ENCODE results near the gene SLX1A. TPM values are rescaled to one million over a fixed set of nuclear protein-coding genes. Genes with fewer than 3 reads are reported as not detected.
"Not testable (repeated sequence)": the region's sequence is repeated elsewhere in the genome, so short reads cannot be mapped to it uniquely, and the experiment has no call there.

The SLX1A gene
- total RNA-seq (2014; rRNA removed; shearing (Covaris generic)): 9.8 and 57.9 TPM in 2 replicates

DNA sequence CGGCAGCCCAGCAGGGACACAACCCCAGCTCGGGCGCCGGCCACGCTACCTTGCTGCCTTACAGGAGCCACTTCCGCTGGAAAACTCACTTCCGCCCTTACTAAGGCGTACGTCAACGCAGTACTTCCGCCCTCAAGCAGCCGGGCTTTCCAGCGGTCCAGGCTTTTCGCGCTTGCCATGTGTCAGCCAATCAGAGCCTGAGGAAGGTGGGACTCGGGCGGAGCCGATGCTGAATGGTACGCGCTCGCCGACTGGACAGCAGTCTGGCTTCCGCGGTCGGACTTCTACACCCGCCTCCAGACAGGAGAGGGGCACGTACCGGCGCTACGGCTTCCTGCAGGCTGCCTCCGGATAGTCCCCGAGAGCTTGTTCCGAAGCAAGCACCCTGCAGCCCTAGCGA lies at the start of gene SLX1A, which contains the start of gene BOLA2B:
Gene SLX1A (plus strand): TSS at position 261 of the 400 bp plus-strand sequence. CDS start 210 bp downstream, outside the sequence.
Gene BOLA2B (minus strand): TSS at position 52 of the 400 bp plus-strand sequence. CDS start 71 bp downstream, outside the sequence.
- DNase-seq (ENCODE audit: low spot score): not testable (repeated sequence)

DNA sequence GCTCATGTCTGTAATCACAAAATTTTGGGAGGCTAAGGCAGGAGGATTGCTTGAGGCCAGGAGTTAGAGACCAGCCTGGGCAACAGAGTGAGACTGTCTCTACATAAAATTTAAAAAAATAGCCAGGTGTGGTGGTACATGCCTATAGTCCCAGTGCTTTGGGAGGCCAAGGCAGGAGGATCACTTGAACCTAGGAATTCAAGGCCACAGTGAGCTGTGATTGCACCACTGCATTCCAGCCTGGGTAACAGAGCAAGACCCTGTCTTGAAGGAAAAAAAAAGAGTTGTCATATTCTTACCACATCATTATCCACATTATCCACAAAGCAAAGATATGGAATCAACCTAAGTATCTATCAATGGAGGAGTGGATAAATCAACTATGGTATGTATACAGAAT lies 49.7 kb upstream of the SLX1A start:
- no peak for DNase-seq (ENCODE audit: low spot score)

DNA sequence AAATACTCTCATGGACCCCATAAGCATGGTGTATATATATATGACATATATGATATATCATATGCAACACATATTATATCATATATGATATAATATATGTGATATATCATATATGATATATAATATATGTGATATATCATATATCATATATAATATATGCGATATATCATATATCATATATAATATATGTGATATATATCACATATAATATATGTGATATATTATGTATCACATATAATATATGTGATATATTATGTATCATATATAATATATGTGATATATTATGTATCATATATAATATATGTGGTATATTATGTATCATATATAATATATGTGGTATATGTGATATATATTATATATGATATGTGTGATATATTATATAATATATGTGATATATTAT lies 48.8 kb upstream of the SLX1A start:
- no peak for DNase-seq (ENCODE audit: low spot score)

DNA sequence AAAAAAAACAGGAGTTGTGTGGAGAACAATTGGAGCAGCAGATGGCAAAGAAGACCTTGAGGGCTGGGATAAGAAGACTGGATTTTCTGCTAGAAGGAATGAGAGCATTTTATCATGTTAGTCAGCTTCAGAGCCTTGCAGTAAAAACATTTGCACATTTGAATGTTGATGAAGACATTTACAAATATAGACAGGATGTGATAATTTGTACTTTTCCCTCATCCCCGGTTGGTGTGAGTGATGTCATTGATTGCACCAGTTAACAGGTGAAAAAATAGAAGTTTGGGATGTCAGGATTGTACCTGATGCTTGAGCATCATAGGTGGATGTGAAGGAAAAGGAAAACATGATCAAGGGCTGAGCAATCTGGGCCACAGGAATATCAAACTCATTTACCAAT lies 48.0 kb upstream of the SLX1A start:
- no peak for DNase-seq (ENCODE audit: low spot score)

DNA sequence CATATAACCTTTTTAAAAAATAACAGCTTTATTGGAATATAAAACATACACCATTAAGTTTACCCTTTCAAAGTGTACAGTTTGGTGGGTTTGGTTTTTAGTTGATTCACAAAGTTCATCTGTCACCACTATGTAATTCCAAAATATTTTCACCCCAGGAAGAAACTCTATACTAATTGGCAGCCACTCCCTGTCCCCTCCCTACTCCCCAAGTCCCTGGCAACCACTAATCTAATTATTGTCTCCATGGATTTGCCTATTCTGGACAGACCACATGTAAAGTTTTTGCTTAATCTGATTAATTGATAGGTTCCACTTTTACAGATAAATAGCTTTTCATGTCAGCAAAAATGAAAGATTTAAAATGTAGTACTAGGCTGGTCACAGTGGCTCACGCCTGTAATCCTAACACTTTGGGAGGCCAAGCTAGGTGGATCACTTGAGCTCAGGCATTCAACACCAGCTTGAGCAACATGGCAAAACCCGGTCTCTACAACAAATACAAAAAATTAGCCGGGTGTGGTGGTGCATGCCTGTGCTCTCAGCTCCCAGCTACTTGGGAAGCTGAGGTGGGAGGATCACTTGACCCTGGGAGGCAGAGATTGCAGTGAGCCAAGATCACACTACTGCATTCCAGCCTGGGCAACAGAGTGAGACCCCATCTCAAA lies 45.7 kb upstream of the SLX1A start:
- DNase-seq (ENCODE audit: low spot score): no peak

DNA sequence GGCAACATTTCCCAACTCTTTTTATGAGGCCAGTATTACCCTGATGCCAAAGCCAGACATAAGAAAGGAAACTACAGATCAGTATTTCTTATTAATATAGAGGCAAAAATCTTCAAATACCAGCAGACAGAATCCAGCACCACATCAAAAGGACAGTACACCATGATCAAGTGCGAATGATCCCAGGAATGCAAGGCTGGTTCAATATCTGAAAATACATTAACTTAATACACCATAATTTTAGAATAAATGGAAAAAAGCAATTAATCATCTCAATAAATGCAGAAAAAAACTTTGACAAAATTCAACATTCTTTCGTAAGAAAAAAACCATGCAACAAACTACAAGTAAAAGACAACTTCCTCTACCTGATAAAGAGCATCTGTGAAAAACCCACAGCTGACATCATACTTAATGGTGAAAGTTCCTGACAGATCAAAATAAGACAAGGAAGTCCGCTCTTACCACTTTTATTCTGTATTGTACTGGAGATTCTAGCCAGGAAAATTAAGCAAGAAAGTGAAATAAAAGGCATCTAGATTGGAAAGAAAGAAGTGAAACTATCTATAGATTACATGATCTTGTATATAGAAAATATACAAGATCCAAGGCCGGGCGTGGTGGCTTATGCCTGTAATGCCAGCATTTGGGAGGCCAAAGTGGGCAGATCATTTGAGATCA lies 44.3 kb upstream of the SLX1A start:
- DNase-seq (ENCODE audit: low spot score): no peak

DNA sequence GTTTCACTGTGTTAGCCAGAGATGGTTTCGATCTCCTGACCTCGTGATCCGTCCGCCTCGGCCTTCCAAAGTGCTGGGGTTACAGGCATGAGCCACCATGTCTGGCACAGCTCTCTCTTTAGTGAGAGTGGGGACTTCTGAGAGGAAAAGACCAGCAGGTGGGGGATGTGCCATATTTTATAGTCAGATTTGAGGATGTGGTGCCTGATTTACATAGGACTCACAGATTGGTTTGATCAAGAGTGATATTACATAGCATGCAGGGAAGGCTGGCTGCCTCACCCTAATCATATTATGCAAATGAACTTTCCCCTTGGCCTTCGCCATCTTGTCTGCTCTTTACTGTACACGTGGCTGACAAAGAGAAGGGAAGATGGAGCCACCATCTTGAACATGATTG lies 42.6 kb upstream of the SLX1A start:
- DNase-seq (ENCODE audit: low spot score): no peak

DNA sequence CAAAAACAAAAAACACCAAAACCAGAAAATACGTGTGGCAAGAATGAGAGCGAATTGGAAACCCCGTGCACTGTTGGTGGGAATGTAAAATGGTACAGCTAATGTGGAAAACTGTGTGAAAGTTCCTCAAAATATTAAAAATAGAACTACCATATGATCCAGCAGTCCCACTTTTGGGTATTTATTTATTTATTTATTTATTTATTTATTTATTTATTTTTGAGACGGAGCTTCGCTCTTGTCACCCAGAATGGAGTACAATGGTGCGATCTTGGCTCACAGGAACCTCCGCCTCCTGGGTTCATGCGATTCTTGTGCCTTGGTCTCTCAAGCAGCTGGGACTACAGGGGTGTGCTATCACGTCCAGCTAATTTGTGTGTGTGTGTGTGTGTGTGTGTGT lies 41.2 kb upstream of the SLX1A start:
- DNase-seq (ENCODE audit: low spot score): no peak

DNA sequence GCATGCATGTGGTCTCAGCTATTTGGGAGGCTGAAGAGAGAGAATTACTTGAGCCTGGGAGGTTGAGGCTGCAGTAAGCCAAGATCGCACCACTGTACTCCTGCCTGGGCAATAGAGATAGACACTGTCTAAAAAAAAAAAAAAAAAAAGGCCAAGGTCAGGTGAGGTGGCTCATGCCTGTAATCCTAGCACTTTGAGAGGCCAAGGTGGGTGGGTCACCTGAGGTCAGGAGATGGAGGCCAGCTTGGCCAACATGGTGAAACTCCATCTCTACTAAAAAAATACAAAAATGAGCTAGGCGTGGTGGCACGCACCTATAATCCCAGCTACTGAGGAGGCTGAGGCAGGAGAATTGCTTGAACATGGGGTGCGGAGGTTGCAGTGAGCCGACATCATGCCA lies 38.5 kb upstream of the SLX1A start:
- no peak for DNase-seq (ENCODE audit: low spot score)

DNA sequence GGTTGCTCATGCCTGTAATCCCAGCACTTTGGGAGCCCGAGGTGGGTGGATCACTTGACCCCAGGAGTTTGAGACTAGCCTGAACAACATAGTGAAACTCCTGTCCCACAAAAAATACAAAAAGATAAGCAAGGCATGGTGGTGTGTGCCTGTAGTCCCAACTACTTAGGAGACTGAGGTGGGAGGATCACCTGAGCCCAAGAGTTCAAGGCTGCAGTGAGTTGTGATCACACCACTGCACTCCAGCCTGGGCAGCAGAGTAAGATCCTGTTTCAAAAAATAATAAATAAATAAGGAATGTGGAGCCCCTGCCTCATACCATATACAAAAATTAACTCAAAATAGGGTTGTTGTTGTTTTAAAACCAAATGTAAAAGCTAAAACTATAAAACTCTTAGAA lies 36.5 kb upstream of the SLX1A start:
- DNase-seq (ENCODE audit: low spot score): no peak

DNA sequence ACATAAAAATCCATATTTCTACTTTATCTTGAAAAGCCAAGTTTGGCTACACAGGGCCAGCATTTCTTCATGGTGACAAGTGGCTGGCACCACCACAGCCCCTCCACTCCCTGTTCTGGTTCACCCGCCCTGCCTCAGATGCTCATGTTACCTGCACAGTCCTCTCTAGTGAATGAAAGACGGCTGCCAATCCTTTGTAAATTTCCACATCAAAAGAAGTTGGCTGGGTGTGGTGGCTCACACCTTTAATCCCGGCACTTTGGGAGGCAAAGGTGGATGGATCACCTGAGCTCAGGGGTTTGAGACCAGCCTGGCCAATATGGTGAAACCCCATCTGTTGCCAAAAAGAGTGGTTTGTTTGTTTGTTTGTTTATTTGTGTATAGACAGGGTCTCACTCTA lies 30.1 kb upstream of the SLX1A start:
- no peak for DNase-seq (ENCODE audit: low spot score)

DNA sequence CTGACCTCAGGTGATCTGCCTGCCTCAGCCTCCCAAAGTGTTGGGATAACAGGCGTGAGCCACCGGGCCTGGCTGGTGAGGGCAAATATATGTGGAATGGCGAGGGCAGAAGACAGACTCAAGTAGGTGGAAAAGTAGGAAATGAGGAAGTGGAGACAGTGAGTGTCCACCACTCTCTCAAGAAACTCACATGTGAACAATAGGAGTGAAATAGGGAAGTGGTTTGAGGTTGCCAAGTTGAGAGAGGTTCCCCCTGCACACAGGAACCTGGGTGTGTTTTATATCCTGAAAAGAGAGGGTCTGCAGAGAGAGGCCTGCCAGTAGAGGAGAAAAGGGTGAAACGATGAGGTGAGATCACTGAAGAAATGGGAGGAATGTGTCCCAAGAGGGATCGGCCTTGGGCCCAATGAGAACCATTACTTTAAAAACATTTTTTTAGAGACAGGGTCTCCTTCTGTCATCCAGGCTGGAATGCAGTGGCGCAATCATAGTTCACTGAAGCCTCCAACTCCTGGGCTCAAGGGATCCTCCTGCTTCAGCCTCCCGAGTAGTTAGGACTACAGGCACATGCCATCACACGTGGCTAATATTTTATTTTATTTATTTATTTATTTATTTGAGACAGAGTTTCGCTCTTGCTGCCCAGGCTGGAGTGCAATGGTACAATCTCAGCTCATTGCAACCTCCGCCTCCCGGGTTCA lies 27.3 kb upstream of the SLX1A start:
- no peak for DNase-seq (ENCODE audit: low spot score)

DNA sequence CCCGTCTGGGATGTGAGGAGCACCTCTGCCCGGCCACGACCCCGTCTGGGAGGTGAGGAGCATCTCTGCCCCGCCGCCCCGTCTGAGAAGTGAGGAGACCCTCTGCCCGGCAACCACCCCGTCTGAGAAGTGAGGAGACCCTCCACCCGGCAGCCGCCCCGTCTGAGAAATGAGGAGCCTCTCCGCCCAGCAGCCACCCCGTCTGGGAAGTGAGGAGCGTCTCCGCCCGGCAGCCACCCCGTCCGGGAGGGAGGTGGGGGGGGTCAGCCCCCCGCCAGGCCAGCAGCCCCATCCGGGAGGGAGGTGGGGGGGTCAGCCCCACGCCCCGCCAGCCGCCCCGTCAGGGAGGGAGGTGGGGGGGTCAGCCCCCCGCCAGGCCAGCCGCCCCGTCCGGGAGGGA lies 24.9 kb upstream of the SLX1A start:
- DNase-seq (ENCODE audit: low spot score): not testable (repeated sequence)

DNA sequence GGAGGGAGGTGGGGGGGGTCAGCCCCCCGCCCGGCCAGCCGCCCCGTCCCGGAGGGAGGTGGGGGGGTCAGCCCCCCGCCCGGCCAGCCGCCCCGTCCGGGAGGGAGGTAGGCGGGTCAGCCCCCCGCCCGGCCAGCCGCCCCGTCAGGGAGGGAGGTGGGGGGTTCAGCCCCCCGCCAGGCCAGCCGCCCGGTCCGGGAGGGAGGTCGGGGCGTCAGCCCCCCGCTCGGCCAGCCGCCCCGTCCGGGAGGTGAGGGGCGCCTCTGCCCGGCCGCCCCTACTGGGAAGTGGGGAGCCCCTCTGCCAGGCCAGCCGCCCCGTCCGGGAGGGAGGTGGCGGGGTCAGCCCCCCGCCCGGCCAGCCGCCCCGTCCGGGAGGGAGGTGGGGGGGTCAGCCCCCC lies 24.3 kb upstream of the SLX1A start:
- DNase-seq (ENCODE audit: low spot score): not testable (repeated sequence)

DNA sequence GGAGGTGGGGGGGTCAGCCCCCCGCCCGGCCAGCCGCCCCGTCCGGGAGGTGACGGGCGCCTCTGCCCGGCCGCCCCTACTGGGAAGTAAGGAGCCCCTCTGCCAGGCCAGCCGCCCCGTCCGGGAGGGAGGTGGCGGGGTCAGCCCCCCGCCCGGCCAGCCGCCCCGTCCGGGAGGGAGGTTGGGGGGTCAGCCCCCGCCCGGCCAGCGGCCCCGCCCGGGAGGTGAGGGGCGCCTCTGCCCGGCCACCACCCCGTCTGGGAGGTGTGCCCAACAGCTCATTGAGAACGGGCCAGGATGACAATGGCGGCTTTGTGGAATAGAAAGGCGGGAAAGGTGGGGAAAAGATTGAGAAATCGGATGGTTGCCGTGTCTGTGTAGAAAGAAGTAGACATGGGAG lies 23.5 kb upstream of the SLX1A start:
- DNase-seq (ENCODE audit: low spot score): not testable (repeated sequence)

DNA sequence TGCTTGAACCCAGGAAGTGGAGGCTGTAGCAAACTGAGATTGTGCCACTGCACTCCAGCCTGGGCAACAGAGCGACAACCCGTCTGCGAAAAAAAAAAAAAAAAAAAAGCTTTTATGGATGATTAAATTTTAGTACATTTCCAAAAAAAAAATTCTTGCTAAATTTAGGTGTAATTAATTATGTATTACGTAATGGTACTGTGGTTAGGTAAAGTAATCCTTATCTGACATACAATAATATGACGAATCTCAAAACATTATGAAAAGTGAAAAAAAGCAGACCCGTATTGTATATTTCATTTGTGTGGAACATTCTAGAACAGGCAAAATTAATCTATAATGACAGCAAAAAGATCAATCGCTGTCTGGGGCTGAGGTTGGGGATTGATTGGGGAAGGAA lies 20.6 kb upstream of the SLX1A start:
- no peak for DNase-seq (ENCODE audit: low spot score)

DNA sequence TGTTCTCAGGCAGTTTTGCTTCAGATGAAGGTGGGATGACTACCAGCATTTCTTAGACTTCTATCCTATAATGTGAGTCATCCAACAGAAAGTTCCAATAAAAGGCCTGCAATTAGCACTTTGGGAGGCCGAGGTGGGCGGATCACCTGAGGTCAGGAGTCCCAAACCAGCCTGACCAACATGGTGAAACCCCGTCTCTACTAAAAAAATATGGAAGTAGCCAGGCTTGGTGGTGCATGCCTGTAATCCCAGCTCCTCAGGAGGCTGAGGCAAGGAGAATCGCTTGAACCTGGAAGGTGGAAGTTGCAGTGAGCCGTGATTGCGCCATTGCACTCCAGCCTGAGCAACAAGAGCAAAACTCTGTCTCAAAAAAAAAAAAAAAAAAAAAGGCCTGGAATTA lies 16.8 kb upstream of the SLX1A start:
- DNase-seq (ENCODE audit: low spot score): not testable (repeated sequence)

DNA sequence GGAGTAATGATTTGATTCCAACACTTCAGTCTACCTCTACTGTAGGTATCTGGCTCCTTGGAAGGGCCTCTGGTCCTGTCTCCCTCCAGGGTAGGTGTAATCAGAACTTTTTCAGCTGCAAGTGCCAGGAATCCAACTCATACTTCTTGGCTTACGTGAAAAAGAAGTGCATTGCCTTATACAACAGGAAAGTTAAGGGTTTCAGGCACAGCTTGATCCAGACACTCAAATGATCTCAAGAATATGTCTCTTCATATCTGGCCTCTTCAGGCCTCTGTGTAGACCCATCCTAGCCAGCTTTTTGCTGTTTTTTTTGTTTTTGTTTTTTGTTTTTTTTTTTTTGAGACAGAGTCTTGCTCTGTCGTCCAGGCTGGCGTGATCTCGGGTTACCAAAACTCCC lies 14.5 kb upstream of the SLX1A start:
- no peak for DNase-seq (ENCODE audit: low spot score)

DNA sequence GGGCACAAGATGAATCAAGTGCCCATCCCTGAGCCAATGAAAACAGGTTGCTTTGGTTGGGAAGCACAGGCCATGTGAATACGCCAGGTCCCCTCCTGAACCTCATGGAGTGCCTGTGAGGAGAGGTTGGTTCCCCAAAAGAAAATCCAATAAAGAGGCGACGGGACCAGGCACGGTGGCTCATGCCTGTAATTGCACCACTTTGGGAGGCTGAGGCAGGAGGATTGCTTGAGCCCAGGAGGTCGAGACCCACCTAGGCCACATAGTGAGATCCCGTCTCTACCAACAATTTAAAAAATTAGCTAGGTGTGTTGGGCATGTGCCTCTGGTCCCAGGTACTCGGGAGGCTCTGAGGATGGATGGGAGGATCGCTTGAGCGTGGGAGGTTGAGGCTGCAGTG lies 13.7 kb upstream of the SLX1A start:
- DNase-seq (ENCODE audit: low spot score): no peak

DNA sequence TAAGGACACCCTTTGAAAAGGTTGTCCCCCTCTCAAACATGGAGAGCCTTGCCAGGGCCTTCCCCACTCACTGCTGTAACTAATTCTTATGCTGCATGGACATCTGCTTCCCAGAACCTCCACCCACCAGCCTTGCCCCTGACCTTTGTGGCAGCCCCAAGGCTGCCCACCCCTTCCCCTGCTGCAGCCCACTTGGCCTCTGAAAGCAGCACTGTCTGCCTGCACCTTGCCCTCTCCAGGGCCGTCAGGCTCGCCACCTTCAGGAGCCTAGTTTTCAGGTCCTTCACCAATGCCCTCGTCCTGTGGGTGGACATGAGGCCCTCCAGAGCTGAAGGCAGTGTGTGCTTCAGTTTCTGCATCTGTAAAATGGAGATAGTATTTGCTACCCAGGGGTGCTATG lies 12.9 kb upstream of the SLX1A start:
- no peak for DNase-seq (ENCODE audit: low spot score)

DNA sequence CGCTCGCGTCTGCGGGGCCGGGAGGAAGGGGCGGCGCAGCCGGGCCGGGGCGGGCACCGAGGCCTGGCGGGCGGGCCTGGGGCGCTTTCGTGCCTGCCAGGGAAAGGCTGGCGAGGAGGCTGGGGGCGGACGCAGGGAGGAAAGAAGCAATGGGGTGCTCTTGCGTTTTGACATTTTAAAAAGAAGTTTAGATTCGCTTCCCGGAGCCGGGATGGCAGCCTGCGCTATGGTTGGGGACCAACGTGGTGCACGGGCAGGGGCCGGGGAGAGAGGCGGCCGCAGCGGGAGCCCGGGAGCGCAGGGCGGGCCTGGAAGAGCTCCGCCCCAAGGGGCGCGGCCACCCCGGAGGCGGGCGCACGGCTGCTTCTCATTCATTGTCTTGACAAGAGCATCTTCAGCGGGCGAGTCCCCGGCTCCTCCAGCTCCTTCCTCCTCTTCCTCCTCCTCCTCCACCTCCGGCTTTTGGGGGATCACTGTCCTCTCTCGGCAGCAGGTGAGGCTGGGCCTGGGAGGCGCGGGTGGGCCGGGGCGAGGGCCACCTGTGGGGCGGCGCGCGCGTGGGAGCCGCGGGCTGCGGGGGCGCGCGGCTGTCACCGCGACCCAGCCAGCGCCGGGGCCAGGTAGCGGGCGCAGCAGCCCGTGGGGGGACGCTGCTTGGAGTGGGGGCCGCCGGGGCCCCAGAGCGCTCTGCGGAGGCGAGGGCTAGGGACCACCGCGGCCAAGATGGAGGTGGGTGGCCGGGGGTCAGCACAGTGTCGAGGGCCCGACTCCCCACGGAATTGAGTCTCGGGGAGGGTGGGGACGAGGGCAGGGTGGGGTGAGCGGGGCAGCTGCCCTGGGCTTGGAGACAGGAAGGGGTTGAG lies 10.2 kb upstream of the SLX1A start, which contains the start of gene CORO1A:
Gene CORO1A (plus strand): TSS at position 370 of the 863 bp plus-strand sequence. CDS start 1,608 bp downstream, outside the sequence.
- peak; percentile 70 for DNase-seq (ENCODE audit: low spot score)
